B cell (primary cell): ENCODE measurements around the gene IL1RN.

ENCODE experiments used
- EZH2 ChIP-seq: IDR thresholded peaks from 2 replicates; pipeline ENCODE4 v1.6.1; 2012; ENCODE audit warnings: borderline replicate concordance, low read depth, mild to moderate bottlenecking, moderate library complexity, low read length; ENCODE audit not compliant: insufficient read depth, poor library complexity, severe bottlenecking
- TF ChIP-seq, protein P1 (sequence below): fragments of 200-600 bp; IDR thresholded peaks from one replicate; pipeline ENCODE4 v1.8.0; 2022; ENCODE audit warnings: antibody characterized with exemption, mild to moderate bottlenecking

DNA sequence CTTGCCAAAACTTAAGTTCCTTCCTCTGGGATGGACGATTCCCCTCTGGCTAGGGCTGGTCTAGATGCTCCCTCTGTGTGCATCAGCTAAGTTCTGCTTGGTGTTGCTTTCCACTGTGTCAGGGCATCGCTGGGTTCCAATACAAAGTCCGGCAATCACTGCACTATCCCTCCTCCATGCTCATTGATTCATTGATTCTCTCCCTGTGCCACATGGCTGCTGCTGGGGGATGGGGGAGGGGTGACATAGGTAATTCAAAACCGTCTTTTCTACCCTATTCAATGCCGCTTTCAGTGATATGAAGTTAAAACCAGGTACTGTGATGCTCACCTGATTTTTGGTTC is 22.8 kb downstream of the IL1RN start:
- TF ChIP-seq, protein P1, sequence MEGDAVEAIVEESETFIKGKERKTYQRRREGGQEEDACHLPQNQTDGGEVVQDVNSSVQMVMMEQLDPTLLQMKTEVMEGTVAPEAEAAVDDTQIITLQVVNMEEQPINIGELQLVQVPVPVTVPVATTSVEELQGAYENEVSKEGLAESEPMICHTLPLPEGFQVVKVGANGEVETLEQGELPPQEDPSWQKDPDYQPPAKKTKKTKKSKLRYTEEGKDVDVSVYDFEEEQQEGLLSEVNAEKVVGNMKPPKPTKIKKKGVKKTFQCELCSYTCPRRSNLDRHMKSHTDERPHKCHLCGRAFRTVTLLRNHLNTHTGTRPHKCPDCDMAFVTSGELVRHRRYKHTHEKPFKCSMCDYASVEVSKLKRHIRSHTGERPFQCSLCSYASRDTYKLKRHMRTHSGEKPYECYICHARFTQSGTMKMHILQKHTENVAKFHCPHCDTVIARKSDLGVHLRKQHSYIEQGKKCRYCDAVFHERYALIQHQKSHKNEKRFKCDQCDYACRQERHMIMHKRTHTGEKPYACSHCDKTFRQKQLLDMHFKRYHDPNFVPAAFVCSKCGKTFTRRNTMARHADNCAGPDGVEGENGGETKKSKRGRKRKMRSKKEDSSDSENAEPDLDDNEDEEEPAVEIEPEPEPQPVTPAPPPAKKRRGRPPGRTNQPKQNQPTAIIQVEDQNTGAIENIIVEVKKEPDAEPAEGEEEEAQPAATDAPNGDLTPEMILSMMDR = no peak
- no peak for TF ChIP-seq EZH2
